GM21447 (cell line): Measurements from ENCODE around the gene RBBP8NL.
"Not testable (repeated sequence)": the region's sequence is repeated elsewhere in the genome, so short reads cannot be mapped to it uniquely, and the experiment has no call there.

Experiments used
- ATAC-seq: cut with Tn5 transposase; IDR thresholded peaks from one replicate; pipeline ENCODE4 v1.9.1; 2021; ENCODE audit not compliant: unreplicated experiment

The RBBP8NL gene

GRCh38 chr20:62376112-62377063 lies 51.0 kb downstream of the RBBP8NL start:
- ATAC-seq, result no peak

GRCh38 chr20:62374331-62375152 lies 52.8 kb downstream of the RBBP8NL start:
- no peak for ATAC-seq

GRCh38 chr20:62373631-62374179 lies 53.6 kb downstream of the RBBP8NL start:
- not testable (repeated sequence) for ATAC-seq

DNA sequence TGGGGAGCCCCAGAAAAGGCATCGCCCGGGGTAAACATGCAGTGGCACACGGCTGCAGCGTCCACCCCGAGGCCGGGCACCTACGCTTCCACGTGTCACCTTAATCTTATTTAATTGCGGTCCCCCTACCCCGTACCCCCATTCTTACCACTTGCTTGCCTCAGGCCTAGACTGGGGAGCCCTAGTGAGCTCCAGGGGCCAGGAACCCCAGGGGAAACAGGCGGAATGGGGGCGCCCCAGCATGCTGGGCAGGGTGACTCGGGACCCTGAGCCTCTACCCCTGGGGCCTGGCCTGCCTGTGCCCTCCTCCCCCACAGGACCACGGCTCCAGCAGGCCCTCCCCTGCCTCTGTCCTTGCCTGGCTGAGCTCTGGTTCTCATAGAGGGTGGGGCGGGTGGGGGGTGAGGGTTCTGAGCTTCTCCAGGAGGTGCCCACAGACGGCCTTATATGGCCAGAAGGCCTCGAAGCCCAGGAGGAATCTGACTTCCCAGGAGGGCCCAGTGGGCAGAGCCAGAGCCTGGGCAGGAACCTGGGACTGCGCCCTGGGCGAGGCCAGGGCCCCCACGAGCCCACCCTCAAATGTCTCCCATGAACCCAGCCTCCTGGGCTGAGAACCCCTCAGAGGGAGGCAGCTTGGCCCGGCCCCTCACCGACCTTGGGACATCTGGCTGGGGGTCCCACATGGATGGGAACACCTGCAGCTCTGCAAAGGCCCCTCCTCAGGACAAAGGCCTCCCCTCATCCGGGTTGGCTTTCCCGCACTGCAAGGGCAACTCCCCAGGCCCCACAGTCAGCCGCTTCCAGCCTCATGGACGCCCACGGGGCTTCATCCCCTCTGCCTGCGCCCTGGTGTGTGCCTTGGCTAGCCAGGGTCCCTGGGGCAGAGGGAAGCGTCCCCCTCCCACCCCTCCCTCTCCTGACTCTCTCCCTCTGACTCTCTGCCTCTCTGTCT lies 55.0 kb downstream of the RBBP8NL start:
- no peak for ATAC-seq

DNA sequence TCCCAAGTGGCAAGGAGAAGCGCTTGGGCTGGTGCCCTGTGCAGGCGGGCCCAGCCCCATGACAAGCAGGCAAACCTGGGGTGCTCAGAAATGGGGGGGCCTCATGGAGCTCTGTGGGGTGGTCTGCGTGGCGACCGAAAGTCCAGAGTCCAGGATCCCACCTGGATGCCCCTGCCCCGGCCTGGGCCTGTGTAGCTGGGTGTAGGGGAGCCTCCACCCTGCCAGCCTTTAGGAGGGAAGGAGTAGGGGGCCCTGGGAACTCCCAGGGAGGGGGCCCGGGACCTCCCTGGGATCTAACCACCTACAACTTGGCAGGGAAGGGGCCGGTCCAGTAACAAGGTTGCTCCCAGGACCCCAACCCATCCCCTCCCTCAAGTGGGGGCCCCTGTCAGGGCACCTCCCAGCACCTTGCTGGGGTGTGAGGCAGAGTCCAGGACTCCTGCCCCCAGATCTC lies 55.7 kb downstream of the RBBP8NL start:
- no peak for ATAC-seq

DNA sequence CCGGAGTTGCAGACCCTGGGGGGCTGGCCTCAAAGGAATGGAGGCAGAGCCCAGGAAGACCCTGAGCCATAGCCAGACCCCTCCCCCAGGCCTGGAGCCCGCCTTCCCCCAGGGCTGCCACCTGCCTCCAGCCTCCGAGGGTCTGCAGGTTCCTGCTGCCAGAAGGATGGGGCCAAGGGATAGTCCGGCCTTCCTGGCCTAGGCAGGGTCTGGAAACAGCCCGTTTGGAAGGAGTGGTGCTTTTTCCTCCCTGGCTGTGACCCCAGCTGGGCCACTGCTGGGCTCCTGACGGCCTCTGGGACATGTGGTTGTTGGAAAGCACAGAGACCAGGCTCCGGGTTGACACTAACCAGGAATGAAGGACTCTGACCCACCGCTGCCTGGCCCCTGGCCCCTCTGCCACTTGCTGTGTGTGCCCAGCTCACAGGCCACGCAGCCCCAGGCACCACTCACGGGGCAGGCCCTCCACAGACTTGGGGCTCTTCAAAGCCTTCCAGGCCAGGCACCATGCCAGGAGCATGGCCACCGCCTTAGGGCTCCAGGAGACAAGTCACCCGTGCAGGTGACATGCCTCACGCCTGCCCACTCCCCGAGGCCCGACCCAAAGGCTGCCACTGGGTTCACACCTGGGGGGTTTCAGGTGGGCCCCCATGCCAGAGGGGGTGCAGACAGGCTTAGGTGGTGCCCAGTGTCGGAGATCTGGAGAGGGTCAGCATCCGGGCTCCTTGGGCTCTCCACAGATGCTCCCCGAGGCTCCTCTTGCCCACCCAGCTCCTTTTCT lies 56.3 kb downstream of the RBBP8NL start:
- no peak for ATAC-seq

GRCh38 chr20:62370115-62370806 lies 57.1 kb downstream of the RBBP8NL start:
- no peak for ATAC-seq

- no peak for ATAC-seq
These were observed 57.6 kb downstream of the RBBP8NL start for GRCh38 chr20:62369815-62370114.

- no peak for ATAC-seq
These were observed 58.1 kb downstream of the RBBP8NL start for GRCh38 chr20:62368976-62369814.

DNA sequence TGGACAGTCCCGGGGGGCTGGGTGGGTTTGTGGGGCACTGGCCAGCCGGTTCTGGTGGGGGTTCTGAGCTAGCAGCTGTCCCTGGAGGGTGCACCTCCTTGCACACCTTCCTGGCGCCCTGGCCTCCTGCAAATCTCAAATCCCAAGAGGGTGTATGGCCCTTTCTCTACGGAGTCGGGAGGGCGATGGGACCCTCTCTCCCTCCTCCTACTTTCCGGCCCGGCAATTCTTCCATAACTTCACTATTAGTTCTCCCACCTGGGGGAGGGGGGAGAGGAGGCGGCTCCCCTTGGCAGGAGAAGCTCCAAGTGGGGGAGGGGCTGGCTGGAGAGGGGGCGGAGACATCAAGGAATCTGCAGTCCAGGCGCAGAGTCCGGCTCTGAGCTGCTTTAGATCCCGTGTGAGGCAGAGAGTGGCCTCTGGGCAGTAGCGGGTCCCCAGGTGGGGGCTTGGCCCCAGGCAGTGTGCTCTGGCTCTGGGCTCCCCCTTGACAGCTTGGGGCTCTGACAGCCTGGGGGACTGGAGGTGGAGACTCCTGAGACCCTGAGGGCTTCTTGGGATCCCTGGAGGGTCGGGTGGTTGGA lies 58.9 kb downstream of the RBBP8NL start:
- ATAC-seq, result no peak

DNA sequence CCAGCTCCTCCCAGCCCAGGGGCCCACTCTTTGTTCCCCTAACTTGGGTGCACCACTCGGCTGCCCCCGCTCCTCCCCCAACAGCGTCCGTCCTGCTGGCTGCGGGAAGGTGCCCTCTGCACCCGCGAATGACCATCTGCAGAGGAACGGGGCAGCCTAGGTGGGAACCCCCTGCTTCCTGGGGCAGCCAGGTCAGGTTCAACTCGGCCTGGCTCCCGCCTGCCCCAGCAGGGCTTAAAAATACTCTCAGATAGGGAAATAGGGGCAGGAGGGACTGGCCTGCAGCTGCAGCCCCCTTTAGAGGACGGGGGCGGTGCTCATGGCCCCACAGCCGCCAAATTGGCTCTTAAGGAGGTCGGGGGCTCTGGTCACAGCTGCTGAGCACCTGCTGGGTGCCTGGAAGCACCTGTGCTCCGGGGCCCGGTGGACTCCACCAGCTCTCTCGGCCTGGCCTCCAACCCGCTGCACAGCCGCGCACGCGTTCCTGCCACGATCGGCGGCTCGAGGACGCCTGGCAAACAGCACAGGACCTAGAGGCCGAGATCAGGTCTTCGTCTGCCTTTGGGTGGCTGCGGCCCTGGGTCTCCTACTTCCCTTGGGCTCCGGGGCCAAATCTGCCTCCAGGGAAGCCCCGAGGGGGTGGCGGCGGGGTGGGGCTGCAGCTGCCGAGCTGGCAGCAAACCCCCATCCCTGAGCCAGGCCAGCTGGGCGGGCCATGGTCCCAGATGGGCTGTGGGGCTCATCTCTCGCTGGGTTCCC lies 59.5 kb downstream of the RBBP8NL start:
- no peak for ATAC-seq

GRCh38 chr20:62367136-62367632 lies 60.2 kb downstream of the RBBP8NL start, which contains the start of gene LAMA5:
LAMA5 (minus strand) TSS chr20:62367312; CDS start chr20:62367245, 67 bp downstream.
- no peak for ATAC-seq

DNA sequence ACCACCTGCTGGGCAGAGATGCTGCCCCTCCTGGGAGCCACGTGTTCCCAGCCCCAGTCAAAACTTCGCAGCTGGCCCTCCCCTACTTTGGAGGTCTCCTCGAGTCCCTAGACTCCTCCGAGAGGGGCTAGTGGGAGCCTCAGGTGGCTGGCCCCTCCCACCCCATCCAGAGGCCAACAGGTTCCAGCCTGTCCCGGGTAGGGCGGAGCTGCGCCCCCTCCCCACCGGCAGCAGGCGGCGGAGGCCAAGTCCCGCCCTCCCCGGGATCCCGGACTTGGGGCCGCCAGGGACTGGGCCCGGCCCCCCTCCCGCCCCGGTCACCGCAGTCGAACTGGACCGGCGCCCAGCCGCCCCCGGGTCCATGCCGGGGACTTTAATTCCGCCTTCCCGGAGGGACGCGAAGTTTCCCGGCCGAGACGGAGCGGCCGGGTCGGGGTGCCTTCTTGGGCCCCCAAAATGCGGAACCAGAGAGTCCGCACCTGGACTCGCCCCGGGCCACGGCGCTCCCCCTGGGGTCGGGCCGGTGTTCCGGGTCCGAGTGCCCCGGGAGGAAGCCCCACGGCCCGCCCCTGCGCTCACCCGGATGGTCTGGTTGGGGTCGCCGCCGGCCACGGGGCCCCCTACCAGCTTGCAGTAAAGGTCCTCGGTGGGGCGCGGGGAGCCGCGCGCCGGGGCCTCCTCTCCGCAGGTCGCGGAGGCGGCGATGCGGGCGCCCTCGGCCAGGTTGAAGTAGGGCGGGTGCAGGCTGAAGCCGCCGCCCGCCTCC lies 60.8 kb downstream of the RBBP8NL start:
- ATAC-seq, result no peak

- ATAC-seq, result no peak
These were observed 61.4 kb downstream of the RBBP8NL start for GRCh38 chr20:62365814-62366369.

DNA sequence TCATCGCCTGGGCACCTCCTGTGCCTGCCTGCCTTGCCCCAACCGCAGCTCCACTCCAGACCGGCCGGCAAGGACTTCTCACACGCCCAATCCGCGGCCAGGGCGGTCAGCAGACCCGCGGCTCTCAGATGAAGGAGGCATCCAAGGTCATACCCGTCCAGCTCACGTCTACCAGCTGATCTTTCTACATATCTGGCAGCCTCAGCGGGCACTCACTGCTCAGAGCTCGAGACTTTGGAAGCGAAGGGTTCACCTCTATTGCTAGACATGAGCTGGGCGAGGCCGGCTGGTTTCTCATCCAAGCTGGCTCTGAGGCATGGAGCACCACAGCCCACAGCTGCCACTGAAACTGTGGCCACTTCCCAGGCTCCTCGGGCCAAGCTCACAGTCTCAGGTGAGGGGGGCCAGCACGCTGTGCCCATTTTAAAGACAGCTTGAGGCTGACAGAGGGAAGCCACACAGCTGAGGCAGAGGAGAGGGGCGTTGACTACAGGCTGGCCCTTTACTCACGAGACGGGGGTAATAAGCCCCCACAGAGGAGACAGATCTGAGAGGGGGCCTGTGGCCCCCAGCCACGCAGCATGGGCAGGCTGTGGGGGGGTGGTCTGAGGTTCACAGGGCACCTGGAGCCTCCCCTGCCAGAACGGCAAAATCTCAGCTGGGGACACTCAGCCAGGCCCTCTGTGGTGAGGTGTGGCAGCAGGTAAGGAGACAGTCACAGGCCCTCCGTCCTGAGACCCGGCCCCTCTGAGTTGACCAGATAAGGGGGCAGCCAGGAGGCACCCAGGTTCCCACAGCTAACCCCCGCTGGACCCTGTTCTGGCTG lies 62.2 kb downstream of the RBBP8NL start:
- ATAC-seq, result no peak
